SU-DHL-6 (cell line): ENCODE measurements around the gene PPP1R11.

Experiments
- CTCF ChIP-seq: fragments of 200-600 bp; sonication (generic); IDR thresholded peaks from one replicate; pipeline ENCODE4 v1.5.1; 2017; ENCODE audit warnings: antibody characterized with exemption, mild to moderate bottlenecking, low read length, moderate library complexity; ENCODE audit not compliant: insufficient read depth, poor library complexity, severe bottlenecking
- EZH2phosphoT487 ChIP-seq: fragments of 200-600 bp; sonication (generic), shearing (Covaris generic); conservative IDR thresholded peaks from 2 replicates; pipeline ENCODE4 v1.6.1; 2018; ENCODE audit warnings: mild to moderate bottlenecking, antibody characterized with exemption, low read length, moderate library complexity, mixed read lengths

DNA sequence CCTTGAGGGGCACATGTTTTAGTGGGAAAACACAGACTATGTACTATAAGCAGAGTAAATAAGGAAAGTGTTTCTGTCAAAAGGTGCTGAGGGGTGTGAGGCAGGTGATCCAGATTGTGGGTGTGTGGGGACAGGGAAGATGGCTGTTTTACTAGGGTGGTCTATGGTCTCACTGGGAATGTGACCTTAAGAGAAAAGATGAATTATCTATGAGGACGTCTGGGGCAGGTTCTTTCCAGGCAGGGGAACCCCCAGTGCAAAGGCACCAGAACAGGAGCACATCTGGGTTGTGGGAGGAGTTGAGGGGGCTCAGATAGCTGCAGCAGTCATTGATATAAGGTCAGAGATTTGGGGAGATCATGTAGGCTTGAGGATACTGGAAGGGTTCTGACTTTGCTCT is 24.1 kb upstream of the PPP1R11 start:
- TF ChIP-seq CTCF, result no peak
- no peak for TF ChIP-seq EZH2phosphoT487
